GM19328 (cell line): ENCODE measurements around the gene PTS.
"Not testable (repeated sequence)": the region's sequence is repeated elsewhere in the genome, so short reads cannot be mapped to it uniquely, and the experiment has no call there.

Experiments
- ATAC-seq: cut with Tn5 transposase; IDR thresholded peaks from one replicate; pipeline ENCODE4 v1.9.1; 2021; ENCODE audit warnings: mild to moderate bottlenecking, moderate library complexity; ENCODE audit not compliant: unreplicated experiment

Gene PTS

GRCh38 chr11:112226062-112226830, at the start of gene PTS:
Gene PTS (plus strand): TSS chr11:112226428. CDS start chr11:112226444, 16 bp downstream.
- ATAC-seq = peak; percentile 94

DNA sequence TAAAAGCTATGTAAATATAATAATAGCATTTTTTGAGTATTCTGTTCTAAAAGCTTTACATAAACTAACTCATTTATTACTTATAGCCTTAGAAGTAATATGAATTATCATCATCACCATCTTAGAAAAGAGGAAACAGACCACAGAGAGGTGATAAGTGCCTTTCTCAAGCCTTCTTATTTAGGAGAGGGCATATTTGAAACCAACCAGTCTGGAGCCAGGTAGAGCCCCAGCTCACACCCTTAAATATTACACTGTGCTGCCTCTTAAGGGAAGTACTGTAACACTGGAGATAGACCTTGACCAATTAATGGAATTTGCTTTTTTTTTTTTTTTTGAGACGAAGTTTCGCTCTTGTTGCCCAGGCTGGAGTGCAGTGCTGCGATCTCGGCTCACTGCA, 48.6 kb upstream of the PTS start:
- no peak for ATAC-seq

DNA sequence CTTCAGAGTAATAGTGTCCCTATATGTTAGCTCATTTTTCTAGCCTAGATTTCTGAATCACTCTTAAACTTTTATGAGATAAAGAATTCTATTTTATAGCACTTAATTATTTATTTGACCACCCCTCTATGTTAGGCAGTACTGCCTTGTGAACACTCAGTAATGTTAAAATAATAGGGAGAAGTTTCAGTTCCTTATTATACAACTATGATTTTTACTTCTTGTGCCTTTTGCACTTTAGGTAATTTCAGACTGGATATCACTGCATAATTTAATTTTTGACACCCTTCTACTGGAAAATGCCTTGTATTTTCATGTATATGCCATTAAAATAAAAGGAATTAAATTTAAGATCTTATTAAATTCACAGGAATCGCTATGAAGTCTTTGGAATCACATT, 47.8 kb upstream of the PTS start:
- ATAC-seq = no peak

DNA sequence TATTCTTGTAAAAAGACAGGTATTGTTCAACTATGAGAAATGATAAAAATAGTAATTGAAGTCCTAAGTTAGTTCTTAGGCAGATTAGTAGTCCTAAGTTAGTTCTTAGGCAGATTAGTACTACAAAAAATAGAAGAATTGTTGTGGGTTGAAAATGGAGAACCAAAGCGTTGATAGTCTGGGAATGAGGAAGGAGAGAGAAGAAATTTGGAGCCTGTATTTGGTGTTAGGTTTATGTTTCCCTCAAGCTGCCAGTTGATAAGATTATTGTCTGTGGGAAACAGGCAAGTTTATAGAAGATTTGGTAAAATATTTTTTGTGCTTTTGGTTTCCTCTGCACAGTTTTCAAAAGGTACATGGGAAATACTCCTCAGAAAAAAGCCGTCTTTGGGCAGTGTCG, 47.3 kb upstream of the PTS start:
- ATAC-seq = no peak

DNA sequence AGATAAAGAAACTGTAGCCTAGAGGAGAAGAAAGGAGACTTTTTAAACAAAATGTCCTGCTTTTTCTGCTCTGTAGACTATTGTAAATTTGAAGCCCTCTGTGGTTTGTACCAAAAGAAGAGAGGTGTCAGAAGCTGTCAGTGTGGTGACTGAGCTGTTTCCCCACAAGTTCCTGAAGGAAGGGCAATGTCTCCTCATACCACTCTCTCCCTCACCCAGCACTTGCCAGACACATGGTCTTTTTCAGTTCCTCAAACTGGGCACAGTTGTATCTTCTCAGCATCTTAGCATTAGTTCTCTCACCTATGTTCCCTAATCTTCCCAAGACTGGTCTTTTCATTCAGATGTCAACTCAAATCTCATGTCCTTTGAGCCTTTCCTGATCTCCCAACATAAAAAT, 46.6 kb upstream of the PTS start:
- ATAC-seq = no peak

GRCh38 chr11:112182867-112183266, 43.4 kb upstream of the PTS start:
- no peak for ATAC-seq

GRCh38 chr11:112185883-112186282, 40.3 kb upstream of the PTS start:
- ATAC-seq = no peak

DNA sequence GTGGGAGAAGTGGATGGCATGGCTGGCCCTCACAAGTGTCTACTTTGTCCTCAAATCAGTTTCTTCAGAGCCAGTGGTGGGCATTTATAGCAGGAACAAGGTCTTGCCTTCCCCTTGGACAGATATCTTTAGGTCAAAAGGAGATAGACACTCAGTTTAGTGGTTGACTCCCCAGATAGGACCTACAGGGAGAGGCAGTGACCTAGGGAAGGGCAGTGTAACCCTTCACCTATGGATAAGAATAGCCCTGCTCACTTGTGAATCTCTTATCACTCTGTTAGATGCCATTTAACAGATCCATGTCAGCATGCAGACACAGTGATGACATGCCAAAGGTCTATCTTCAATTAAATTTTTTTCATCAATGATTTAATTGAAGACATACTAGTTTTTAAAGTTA, 39.9 kb upstream of the PTS start:
- ATAC-seq = no peak

GRCh38 chr11:112195113-112195512, 31.1 kb upstream of the PTS start:
- not testable (repeated sequence) for ATAC-seq

DNA sequence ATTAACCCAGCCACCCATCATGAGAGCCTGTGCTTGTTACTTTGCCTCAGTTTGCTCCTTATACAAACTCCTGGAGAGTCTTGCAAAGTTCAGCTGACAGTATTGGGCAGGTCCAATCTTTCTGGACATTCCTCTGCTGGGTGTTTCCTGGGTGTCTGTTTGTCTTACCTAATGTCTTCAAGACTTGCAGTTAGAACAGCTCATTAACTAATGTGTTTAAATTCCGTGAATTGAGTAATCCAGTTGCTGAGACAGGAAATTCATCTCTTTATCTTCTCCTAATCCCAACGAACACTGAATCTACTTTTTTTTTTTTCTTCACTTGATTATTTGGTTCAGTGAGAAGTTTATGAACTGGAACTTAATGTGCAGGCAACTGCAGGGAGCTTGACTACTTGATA, 30.3 kb upstream of the PTS start:
- no peak for ATAC-seq

GRCh38 chr11:112196519-112197087, 29.6 kb upstream of the PTS start:
- ATAC-seq = no peak

DNA sequence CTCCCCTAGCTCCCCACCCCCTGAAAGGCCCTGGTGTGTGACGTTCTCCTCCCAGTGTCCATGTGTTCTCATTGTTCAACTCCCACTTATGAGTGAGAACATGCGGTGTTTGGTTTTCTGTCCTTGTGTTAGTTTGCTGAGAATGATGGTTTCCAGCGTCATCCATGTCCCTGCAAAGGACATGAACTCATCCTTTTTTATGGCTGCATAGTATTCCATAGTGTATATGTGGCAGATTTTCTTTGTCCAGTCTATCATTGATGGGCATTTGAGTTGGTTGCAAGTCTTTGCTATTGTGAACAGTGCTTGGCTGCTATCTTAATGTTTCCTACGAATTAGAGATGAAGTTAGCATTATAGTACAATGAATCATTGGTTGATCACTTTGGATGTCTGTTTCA, 27.1 kb upstream of the PTS start:
- ATAC-seq = not testable (repeated sequence)

DNA sequence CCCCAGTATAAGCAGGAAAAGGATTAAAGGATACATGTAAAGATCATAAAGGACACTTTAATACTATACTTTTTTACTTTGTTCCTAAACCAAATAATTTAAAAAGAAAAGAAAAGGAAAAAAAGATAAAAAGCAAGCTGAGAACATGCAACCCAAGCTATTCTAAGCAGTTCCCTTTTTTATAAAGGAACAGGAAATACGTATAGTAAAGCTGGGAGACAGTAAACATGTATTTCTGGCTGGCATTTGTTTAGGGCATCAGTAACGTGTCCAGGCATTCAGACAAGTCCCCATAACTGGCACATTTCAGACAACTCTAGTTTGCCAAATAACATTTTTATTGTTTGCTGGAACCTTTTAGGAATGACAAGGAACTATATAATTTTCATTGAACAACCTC, 26.0 kb upstream of the PTS start:
- ATAC-seq = no peak

DNA sequence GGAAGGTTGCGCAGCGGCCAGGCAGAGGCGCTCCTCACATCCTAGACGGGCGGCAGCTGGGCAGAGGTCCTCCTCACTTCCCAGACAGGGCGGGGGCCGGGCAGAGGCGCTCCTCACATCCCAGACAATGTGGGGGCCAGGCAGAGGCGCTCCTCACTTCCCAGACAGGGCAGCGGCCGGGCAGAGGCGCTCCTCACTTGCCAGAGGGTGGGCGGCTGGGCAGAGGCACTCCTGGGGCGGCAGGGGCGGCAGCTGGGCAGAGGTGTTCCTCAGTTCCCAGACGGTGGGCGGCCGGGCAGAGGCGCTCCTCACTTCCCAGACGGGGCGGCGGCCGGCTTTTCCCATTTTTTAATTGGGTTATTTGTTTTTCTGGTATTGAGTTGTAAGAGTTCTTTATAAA, 20.2 kb upstream of the PTS start:
- ATAC-seq = no peak

DNA sequence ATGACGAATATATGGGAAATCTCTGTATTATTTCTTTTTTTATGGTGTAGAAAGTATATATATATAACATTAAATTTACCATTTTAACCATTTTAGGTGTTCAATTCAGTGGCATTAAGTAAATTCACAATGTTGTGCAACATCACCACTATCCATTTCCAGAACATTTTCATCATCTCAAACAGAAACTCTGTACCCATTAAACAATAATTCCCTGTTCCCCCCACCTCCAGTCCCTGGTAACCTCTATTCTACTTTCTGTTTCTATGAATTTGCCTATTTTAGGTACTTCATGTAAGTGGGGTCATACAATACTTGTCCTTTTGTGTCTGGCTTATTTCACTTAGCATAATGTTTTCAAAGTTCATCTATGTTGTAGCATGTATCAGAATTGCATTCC, 15.3 kb upstream of the PTS start:
- ATAC-seq = no peak

DNA sequence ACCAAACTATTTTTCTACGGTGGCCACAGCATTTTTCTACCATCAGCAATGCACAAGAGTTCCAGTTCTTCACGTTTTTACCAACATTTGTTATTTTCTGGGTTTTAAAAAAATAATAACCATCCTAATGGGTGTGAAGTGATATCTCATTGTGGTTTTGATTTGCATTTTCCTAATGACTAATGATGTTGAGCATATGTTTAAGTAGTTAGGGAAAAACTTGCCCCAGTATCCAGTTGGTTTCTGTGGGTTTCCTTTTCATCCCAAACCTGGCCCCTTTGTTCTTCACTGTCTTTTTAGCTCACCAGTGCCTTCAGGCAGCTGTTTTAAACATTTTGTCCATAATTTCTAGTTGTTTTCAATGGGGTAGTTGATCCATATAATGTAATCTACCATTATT, 14.7 kb upstream of the PTS start:
- ATAC-seq = no peak

GRCh38 chr11:112212290-112212689, 13.9 kb upstream of the PTS start:
- ATAC-seq = no peak

DNA sequence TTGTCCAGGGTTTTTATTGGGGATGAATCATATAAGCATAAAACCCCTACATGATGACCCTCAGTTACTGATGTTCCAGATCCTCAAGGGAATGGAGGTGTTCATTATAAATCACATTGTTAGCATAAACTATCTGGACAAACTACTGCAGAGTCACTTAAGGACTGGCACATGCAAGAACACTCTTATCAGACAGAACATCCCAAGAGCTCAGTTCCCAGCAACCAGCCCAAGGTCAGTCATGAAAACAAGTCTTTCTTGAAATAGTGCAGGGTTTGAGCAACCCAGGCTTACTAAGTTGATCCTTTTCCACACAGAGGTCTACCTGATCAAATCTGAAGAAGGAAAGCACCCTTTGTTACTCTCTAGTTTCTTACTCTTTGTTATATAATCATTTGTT, 13.5 kb upstream of the PTS start:
- ATAC-seq = no peak

DNA sequence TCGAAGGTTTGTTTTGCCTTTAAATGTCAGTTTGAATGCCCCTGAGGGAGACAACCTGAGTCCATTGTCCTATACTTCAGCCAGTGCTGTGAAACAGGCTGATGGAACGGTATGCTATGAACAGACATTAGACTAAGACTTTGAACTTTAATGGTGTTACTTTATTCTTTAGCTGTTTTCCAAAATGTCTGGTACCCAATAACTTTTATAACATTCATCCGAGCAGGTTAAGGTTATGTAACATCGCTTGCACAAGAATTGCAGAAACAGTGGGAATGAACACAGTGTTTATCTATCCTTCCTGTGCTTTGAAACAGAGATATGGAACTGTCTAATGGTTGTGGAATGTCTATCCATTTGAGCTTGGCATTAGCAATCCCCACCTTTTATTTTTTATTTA, 12.5 kb upstream of the PTS start:
- ATAC-seq = no peak

DNA sequence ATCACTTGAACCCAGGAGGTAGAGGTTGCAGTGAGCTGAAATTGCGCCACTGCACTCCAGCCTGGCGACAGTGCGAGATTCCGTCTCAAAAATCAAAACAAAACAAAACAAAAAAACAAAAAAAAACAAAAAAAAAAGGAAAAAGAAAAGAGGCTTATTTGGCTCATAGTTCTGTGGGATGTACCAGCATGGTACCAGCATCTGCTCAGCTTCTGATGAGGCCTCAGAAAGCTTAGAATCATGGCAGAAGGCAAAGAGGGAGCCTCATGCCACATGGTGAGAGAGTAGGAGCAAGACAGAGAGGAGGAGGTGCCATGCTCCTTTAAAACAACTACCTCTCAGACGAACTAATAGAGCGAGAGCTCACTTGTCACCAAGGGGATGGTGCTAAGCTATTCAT, 10.6 kb upstream of the PTS start:
- no peak for ATAC-seq

- no peak for ATAC-seq
These were observed 9.6 kb upstream of the PTS start for GRCh38 chr11:112216561-112217105.

GRCh38 chr11:112219476-112220232, 6.6 kb upstream of the PTS start:
- ATAC-seq = peak; percentile 95
